Stimulated activated CD4-positive, alpha-beta T cell treated with anti-CD3 and anti-CD28 coated beads, Interleukin-1b, Interleukin-23, amount 100 ng/mL, for 48 hours (primary cell): Measurements from ENCODE around the gene STK11IP.

Source experiments
- DNase-seq: peaks from one replicate; pipeline ENCODE4 v3.0.0-alpha.2; 2020

The STK11IP gene

DNA sequence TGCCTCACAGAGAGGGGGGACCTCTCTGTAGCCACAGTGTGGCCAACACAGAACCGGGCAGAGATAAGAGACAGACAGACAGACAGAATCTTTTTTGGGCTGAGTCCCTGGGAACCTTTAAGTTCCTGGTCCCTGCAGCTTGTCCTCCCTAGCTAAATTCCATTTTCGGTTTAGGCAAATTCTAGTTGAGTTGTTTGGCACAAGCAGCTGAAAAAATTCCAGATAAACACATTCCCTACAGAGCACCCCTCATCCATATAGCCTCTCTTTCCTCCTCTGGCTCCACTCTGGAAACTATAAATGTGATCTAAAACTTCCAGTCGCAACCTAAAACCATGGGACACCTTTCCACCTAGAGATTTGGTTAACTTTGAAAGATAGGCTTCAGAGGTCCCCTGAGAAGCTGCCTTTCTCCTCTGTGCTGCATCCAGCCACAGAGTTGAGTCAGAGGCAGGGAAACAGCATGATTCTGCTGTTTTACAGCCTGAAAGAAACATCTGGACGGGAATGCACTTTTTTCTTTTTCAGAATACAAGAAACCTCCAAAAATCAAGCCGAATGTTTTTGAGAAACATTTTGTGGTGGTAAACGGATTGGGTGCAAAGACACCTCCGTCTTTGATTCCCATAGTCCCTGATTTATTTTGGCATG is 60.7 kb downstream of the STK11IP start:
- no peak for DNase-seq

DNA sequence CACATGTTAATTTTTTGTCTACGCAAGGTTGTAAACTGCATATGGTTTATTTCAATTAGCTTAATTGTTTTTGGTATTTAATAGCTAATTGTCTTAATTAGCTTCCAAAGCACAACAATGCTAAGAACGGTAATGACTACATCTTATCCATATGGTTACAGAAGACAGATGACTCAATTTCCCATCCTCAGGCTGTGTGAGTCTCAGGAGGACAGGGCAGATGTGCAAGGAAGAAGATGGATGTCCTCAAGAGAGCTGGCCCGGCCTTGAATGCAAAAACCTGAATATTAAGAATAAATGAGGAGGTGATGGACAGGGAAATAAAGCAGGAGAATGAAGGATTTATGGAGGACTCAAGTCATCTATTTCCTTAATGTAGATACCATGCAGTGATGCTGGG is 61.2 kb downstream of the STK11IP start:
- DNase-seq, result no peak

DNA sequence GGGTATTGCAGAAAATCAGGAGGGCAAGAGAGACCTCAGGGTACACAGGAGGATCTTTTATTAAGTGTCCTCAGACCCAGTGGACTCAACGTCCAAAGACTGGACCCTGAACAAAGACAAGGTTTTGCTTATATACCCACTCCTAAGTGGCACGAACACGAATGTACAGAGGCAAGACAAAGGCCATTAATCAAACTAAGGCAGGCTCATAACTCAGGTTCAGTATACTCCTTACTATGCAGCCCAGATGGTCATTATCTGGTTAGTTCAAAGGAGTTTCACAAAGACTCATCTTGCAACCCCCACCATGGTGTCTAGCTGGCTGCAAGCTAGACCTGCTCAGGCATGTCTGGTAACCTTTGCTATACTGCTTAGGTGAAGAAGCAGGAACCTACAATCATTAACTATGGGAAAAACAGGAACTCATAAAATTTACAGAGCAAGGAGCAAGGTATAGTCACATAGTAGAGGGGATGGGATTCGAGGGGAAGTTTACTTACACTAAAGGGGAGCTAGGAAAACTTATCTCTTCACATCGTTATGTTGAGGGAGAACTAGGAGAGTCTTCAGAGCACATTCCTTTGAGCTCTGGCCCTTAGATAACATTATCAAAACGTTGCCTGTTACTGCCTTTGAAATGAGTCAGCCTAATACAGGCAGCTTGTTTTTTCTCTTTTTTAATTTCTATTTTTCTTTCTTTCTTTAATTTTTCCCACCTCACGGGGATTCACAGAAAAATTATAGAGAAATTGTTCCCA is 63.7 kb downstream of the STK11IP start:
- DNase-seq, result no peak

DNA sequence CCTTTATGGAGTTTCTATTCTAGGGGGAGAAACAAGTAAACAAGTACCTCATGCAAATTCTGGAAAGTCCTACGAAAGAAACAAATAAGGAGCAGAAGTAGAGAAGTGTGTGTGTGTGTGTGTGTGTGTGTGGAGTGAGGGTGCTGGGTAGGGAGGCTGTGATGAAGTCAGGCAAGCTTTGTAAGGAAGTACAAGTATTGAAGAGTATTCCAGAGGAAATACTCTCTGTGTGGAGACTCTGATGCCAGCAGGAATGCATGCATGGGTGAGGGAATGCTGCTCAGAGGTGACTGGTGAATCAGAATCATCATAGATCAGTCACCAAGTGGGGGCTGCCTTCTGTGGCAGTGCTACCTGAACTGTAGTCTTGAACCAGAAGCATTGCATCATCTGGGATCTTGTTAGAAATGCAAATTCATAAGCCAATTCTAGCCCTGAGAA is 64.3 kb downstream of the STK11IP start:
- DNase-seq, result no peak

DNA sequence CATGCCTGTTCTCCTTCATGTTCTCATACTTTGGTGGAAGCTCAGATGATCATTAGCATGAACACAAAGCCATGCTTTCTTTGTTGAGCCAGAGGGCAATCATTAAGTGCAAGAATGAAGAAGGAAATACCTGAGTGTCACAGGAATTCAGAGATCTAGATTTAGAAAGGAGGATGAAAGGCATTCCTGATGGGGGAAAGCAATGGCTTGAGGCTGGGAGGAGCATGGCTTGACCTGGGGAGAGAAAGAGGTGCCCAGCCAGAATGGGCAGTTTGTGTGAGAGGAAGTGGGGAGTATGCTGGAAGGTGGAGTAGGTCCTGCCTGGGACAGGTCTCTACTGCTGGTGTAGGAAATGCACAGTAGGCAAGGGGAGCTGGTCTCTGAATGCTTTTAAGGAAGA is 64.9 kb downstream of the STK11IP start:
- no peak for DNase-seq

DNA sequence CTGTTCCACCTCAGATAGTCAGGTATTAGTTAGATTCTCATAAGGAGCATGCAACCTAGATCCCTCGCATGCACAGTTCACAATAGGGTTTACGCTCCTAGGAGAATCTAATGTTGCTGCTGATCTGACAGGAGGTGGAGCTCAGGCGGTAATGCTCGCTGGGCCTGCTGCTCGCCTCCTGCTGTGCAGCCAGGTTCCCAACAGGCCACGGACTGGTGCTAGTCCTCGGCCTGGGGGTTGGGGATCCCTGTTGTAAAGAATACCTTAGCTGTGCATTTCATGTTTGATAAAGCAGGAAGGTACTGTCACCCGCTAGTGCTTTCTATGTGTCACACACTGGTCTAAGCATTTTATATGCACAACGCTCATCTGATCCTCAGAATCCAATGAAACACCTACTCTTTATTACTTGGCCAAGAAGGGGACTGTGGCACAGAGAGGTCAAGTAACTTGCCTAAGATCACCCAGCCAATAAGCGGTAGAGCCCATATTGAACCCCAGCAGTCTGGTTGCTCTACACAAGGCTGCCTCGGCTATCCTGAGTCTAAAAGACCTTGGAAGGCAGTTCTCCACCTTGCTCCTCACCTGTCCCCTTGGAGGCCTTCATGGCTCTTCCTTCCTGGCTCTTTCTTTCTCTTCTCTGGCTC is 65.6 kb downstream of the STK11IP start:
- DNase-seq, result no peak

DNA sequence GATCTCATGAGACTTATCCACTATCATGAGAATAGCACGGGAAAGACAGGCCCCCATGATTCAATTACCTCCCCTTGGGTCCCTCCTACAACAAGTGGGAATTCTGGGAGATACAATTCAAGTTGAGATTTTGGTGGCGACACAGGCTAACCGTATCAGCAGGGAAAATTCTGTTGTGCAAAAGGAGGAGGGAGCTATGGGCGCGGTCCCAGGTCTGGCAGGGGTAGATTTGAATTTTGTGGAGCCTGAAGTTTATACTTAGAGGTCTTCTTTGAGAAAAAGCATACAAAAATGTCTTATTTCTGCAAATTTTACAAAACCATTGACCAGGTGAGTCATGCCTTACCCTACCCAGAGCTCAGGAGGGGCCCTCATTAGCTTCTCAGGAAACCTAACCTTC is 66.4 kb downstream of the STK11IP start:
- DNase-seq, result no peak

DNA sequence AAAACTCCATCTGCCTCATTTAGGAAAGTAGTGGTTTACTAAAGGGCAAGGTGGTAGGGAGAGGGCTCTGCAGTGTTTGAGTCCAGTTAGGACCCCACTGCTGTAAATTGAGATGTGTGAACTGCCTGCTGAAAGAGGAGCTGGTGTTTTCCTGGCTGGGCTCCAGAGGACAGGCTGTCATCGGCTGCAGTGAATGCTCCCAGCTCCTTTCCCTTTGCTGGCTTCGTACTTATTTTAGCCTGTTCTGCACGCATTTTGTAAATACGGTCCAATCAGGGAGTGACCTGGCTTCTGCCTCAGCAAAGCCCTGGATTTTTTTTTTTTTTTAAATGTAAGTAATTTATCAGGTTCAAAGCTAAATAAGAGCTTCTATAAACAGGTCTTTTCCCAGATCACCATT is 67.3 kb downstream of the STK11IP start:
- no peak for DNase-seq

DNA sequence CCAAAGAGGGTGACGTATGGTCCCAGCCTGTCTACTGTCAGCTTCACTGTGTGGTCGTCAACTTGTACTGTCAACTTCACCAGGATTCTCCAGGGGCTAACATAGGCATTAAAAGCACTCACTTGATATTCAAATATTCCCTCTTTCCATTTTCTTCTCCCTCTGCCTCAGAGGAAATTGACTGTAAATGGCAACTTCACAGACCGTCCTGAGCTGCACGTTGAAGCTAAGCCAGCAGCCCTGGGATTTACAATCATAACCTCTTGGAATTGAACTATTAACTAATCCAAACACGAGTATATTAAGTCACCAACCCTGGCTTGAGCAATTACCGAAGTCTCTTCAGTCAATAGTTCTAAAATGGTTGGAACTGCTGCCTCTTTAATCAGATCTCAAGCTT is 68.3 kb downstream of the STK11IP start:
- DNase-seq, result no peak
